HFFc6 (cell line): Measurements from ENCODE around the gene COL9A2. TPM values are rescaled to one million over a fixed set of nuclear protein-coding genes. Genes with fewer than 3 reads are reported as not detected.
A peak's percentile ranks its signal among the peaks of the same experiment; 100 is the strongest.

ENCODE experiments used
- DNase-seq: peaks from one replicate; pipeline ENCODE4 v3.0.0-alpha.2; 2018
- H3K27ac Mint-ChIP-seq: 2 replicates; pipeline ENCODE4 v1.8.0; 2020; ENCODE audit warnings: mild to moderate bottlenecking, mixed read lengths
- H3K27me3 Mint-ChIP-seq: 2 replicates; pipeline ENCODE4 v1.8.0; 2021; ENCODE audit warnings: mild to moderate bottlenecking, moderate library complexity, mixed read lengths; ENCODE audit not compliant: insufficient read depth
- H3K36me3 Mint-ChIP-seq: 2 replicates; pipeline ENCODE4 v1.8.0; 2021; ENCODE audit warnings: low read depth, mixed read lengths
- H3K4me1 Mint-ChIP-seq: 2 replicates; pipeline ENCODE4 v1.8.0; 2020; ENCODE audit warnings: low read depth, mixed read lengths
- H3K4me3 Mint-ChIP-seq: 2 replicates; pipeline ENCODE4 v1.8.0; 2020; ENCODE audit warnings: mild to moderate bottlenecking, moderate library complexity, mixed read lengths
- H3K9me3 Mint-ChIP-seq: 2 replicates; pipeline ENCODE4 v1.8.0; 2020; ENCODE audit warnings: mild to moderate bottlenecking, mixed read lengths
- total RNA-seq, 6 experiments: library from RNA; stranded (reverse); fragmentation: NEBNext Ultra II Directional; extraction: Animal tissue kit (Norgen Biotek cat#: 25700); gene quantifications; 2 replicates in 1 of 6; 3 replicates in 5 of 6; pipeline ENCODE4 v1.2.3, GENCODE V29; 2021
- TF ChIP-seq, protein P1 (sequence below): fragments of 200-600 bp; sonication (generic); IDR thresholded peaks from 2 replicates; pipeline ENCODE4 v1.5.0; 2021; ENCODE audit warnings: antibody characterized with exemption, mild to moderate bottlenecking

Gene COL9A2
- total RNA-seq, 6 experiments from 2014 or later: 0.07 to 0.48 (median 0.32) TPM

DNA sequence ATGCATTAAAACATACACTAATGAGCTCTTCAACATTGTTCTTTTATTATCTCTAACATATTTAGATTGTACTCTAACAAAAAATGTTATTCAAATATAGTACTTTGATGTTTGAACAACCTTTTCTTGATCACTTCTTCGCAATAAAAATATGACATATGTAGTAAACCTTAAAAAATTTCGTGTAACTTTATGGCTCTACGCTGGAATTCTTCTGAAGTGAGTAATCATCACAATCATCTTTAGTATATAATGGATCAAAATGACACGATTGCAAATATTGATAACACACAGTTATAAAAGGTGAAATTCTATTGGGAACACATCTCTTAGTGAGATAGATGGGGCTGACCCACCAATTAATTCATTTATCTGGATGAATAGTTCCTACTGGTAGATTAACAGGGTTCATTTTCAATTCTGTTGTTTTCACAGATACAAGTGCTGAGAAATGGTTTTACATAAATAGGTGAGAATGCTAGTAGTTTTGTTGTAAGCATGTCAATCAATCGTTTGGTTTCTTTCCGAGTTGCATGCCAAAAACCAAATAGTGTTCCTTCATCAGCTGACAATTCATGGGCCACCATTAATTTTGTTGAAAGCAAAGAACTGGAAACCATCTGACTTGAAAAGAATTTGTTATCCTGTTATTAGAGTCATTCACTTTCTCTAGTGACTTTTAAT, 60.5 kb downstream of the COL9A2 start:
- Mint-ChIP-seq H3K27ac (peak overlapping the region; percentile 99), H3K9me3 (no peaks in the 10 kb centered on the region), H3K36me3 (peaks cover 8% of the 10 kb centered on the region; the same call in 1 of the 2 replicates), H3K4me3 (peak overlapping the region; percentile 96), H3K4me1 (peaks cover 23% of the 10 kb centered on the region), H3K27me3 (peaks cover 2% of the 10 kb centered on the region)
- DNase-seq: no peak
- TF ChIP-seq, protein P1, sequence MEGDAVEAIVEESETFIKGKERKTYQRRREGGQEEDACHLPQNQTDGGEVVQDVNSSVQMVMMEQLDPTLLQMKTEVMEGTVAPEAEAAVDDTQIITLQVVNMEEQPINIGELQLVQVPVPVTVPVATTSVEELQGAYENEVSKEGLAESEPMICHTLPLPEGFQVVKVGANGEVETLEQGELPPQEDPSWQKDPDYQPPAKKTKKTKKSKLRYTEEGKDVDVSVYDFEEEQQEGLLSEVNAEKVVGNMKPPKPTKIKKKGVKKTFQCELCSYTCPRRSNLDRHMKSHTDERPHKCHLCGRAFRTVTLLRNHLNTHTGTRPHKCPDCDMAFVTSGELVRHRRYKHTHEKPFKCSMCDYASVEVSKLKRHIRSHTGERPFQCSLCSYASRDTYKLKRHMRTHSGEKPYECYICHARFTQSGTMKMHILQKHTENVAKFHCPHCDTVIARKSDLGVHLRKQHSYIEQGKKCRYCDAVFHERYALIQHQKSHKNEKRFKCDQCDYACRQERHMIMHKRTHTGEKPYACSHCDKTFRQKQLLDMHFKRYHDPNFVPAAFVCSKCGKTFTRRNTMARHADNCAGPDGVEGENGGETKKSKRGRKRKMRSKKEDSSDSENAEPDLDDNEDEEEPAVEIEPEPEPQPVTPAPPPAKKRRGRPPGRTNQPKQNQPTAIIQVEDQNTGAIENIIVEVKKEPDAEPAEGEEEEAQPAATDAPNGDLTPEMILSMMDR: no peak

DNA sequence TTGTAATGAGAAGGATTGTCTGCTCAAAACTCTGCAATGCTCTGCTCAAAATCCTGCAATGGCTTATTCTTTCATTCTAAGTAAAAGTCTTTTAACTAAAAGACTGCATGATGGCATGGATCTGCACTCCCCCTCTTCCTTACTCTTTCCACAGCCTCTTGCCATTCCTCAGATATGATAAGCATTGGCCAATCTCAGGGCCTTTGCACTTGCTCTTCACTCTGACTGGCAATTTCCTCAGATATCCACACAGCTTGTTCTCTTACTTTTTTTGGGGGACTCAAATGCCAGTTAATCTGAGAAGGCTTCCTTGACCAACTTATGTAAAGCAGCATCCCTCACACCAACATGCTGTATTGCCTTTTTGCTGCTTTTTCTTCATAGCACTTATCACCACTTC, 61.9 kb downstream of the COL9A2 start:
- H3K36me3 Mint-ChIP-seq: peaks cover under 1% of the 10 kb centered on the region; the same call in 1 of the 2 replicates
- no peak for DNase-seq
- H3K4me1 Mint-ChIP-seq: peaks cover 16% of the 10 kb centered on the region
- TF ChIP-seq, protein P1: no peak
- no peaks in the 10 kb centered on the region for H3K9me3 Mint-ChIP-seq
- peaks cover 2% of the 10 kb centered on the region for H3K27me3 Mint-ChIP-seq
- H3K4me3 Mint-ChIP-seq: no peak overlapping the region
- no peak overlapping the region for H3K27ac Mint-ChIP-seq

DNA sequence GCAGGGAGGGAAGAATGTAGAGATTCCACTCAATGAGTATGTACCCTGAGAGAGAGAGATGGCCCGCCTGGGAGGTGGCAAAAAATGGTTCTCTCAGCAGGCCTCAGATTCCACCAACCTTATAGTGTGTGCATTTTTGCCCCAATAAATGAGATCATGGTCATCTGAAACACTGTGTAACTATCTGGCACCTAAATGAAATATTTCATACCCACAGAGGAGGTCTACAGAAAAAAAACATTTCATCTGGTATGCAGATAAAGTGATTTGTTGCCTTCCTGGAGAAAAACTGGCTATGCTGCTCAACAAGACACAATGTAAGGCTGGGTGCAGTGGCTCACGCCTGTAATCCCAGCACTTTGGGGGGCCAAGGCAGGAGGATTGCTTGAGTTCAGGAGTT, 64.5 kb downstream of the COL9A2 start:
- no peak overlapping the region for H3K4me3 Mint-ChIP-seq
- DNase-seq: no peak

DNA sequence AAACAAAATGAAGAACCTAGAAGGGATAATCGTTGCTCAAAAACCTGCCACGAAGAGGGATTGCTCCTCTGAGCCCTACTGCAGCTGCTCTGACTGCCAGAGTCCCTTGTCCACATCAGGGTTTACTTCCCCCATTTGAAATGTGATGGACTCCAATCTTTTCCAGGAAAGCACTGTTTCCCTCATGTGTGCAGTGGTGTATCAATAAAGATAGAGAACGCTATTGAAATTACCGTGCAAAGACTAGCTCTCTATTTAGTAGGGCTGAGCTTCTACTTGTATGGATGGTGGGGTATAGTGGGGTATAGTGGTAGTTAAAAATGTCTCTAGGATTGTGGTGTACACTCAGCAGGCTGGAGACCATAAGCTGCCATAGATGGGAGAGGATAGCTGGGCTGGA, 65.6 kb downstream of the COL9A2 start:
- H3K9me3 Mint-ChIP-seq: no peaks in the 10 kb centered on the region
- H3K36me3 Mint-ChIP-seq: no peaks in the 10 kb centered on the region; the same call in 1 of the 2 replicates
- H3K4me1 Mint-ChIP-seq: peaks cover 20% of the 10 kb centered on the region
- TF ChIP-seq, protein P1: no peak
- no peaks in the 10 kb centered on the region; the same call in 1 of the 2 replicates for H3K27me3 Mint-ChIP-seq
- no peak overlapping the region for H3K27ac Mint-ChIP-seq
- DNase-seq: no peak
- H3K4me3 Mint-ChIP-seq: no peak overlapping the region

More for the DNA sequence above, 64.5 kb downstream of the COL9A2 start:
- H3K36me3 Mint-ChIP-seq: no peaks in the 10 kb centered on the region; the same call in 1 of the 2 replicates
- H3K27me3 Mint-ChIP-seq: peaks cover 2% of the 10 kb centered on the region
- TF ChIP-seq, protein P1: no peak
- no peak overlapping the region for H3K27ac Mint-ChIP-seq
- no peaks in the 10 kb centered on the region for H3K9me3 Mint-ChIP-seq
- peaks cover 23% of the 10 kb centered on the region for H3K4me1 Mint-ChIP-seq

Other genes with a start within 250 kb of the COL9A2 start
- gene PPT1, start 220.0 kb downstream of the COL9A2 start, total RNA-seq: 10 to 100 TPM; 73.1 to 88.8 (median 82.5) TPM
- 10 to 100 TPM in 1 of 6 experiments, 1 to 10 TPM in 5; 7.2 to 10.2 (median 8.8) TPM for gene RLF, start 155.9 kb downstream of the COL9A2 start, total RNA-seq
- gene TMCO2, start 69.3 kb downstream of the COL9A2 start, total RNA-seq: not detected
- 10 to 100 TPM; 66.4 to 79.3 (median 78.3) TPM for gene ZMPSTE24, start 59.0 kb downstream of the COL9A2 start, total RNA-seq
- 10 to 100 TPM; 27.7 to 37.5 (median 32.7) TPM for gene SMAP2, start 56.4 kb upstream of the COL9A2 start, total RNA-seq
- 1 to 10 TPM; 3.2 to 4.3 (median 3.7) TPM for gene ZFP69B, start 133.2 kb upstream of the COL9A2 start, total RNA-seq
- gene ZFP69, start 160.0 kb upstream of the COL9A2 start, total RNA-seq: 1 to 10 TPM in 4 of 6 experiments, under 1 TPM in 2; 0.17 to 2.2 (median 2.0) TPM
- 1 to 10 TPM; 7.4 to 8.6 (median 8.1) TPM for gene EXO5, start 191.5 kb upstream of the COL9A2 start, total RNA-seq
- 1 to 10 TPM; 1.6 to 3.2 (median 2.6) TPM for gene ZNF684, start 214.4 kb upstream of the COL9A2 start, total RNA-seq